ENCODE measurements around the gene AUTS2. TPM values are rescaled to one million over a fixed set of nuclear protein-coding genes. Genes with fewer than 3 reads are reported as not detected.

AUTS2 gene
- total and polyA plus RNA-seq, 11 donors = 3.4 to 14.0 (median 7.3) TPM

GRCh38 chr7:70619659-70620058, 1021.4 kb downstream of the AUTS2 start:
- intact Hi-C loops (cut with DNase I) = loop anchor here in 1 of 10 donors (10.0 kb wide), 1 partner anchor 75 kb away; no protein-coding TSS in a partner anchor
- Histone ChIP-seq H3K27me3 (no peaks in the 10 kb centered on the region), H3K4me1 (peaks cover 0 to 8% (median 6%) of the 10 kb centered on the region in 12 donors), H3K36me3 (no peaks in the 10 kb centered on the region), H3K9me3 (no peaks in the 10 kb centered on the region), H3K4me3 (no peak overlapping the region), H3K27ac (no peak overlapping the region)
- TF ChIP-seq, protein P1, sequence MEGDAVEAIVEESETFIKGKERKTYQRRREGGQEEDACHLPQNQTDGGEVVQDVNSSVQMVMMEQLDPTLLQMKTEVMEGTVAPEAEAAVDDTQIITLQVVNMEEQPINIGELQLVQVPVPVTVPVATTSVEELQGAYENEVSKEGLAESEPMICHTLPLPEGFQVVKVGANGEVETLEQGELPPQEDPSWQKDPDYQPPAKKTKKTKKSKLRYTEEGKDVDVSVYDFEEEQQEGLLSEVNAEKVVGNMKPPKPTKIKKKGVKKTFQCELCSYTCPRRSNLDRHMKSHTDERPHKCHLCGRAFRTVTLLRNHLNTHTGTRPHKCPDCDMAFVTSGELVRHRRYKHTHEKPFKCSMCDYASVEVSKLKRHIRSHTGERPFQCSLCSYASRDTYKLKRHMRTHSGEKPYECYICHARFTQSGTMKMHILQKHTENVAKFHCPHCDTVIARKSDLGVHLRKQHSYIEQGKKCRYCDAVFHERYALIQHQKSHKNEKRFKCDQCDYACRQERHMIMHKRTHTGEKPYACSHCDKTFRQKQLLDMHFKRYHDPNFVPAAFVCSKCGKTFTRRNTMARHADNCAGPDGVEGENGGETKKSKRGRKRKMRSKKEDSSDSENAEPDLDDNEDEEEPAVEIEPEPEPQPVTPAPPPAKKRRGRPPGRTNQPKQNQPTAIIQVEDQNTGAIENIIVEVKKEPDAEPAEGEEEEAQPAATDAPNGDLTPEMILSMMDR (IDR thresholded peaks at IDR 0.05) = no peak
- no peak for TF ChIP-seq POLR2A (IDR thresholded peaks at IDR 0.05)
- WGBS, 4 donors = 96 to 98% (median 97%) methylated on average over 7 of the region's 7 CpGs
- DNase-seq (no peak), ATAC-seq (no peak)

- Histone ChIP-seq H3K4me3 (no peak overlapping the region), H3K4me1 (no peaks in the 10 kb centered on the region), H3K27me3 (no peaks in the 10 kb centered on the region), H3K27ac (no peak overlapping the region), H3K36me3 (no peaks in the 10 kb centered on the region), H3K9me3 (no peaks in the 10 kb centered on the region)
- TF ChIP-seq, protein P1 (IDR thresholded peaks at IDR 0.05) = no peak
- TF ChIP-seq POLR2A (IDR thresholded peaks at IDR 0.05) = no peak
- ATAC-seq = no peak
- intact Hi-C loops (cut with DNase I) = no loop called here
- no peak for DNase-seq
- WGBS, 4 donors = 82 to 85% (median 84%) methylated on average over 19 of the region's 19 CpGs
Measured at GRCh38 chr7:70620333-70621055, 1022.2 kb downstream of the AUTS2 start.

GRCh38 chr7:70621954-70622600, 1023.8 kb downstream of the AUTS2 start:
- no peak overlapping the region for H3K27ac ChIP-seq
- intact Hi-C loops (cut with DNase I) = no loop called here
- no peak for ATAC-seq
- H3K36me3 ChIP-seq = no peaks in the 10 kb centered on the region
- no peak for DNase-seq
- TF ChIP-seq POLR2A (IDR thresholded peaks at IDR 0.05) = no peak
- TF ChIP-seq, protein P1 (IDR thresholded peaks at IDR 0.05) = no peak
- no peak overlapping the region for H3K4me3 ChIP-seq
- H3K4me1 ChIP-seq = no peaks in the 10 kb centered on the region
- no peaks in the 10 kb centered on the region for H3K9me3 ChIP-seq
- no peaks in the 10 kb centered on the region for H3K27me3 ChIP-seq
- 93 to 98% (median 96%) methylated on average over 17 of the region's 17 CpGs for WGBS, 4 donors

- H3K36me3 ChIP-seq = no peaks in the 10 kb centered on the region
Measured at GRCh38 chr7:70622936-70623335, 1024.7 kb downstream of the AUTS2 start.

More at GRCh38 chr7:70622936-70623335, 1024.7 kb downstream of the AUTS2 start:
- Histone ChIP-seq H3K27me3 (no peaks in the 10 kb centered on the region), H3K9me3 (no peaks in the 10 kb centered on the region), H3K4me3 (no peak overlapping the region), H3K4me1 (no peaks in the 10 kb centered on the region), H3K27ac (no peak overlapping the region)
- no peak for ATAC-seq
- TF ChIP-seq, protein P1 (IDR thresholded peaks at IDR 0.05) = no peak
- TF ChIP-seq POLR2A (IDR thresholded peaks at IDR 0.05) = no peak
- intact Hi-C loops (cut with DNase I) = no loop called here
- DNase-seq = no peak
- 98 to 99% (median 98%) methylated on average over 5 of the region's 5 CpGs for WGBS, 4 donors
